T-cell (primary cell): ENCODE data around the gene PDS5B. TPM values are rescaled to one million over a fixed set of nuclear protein-coding genes. Genes with fewer than 3 reads are reported as not detected.
"Not testable (repeated sequence)": the region's sequence is repeated elsewhere in the genome, so short reads cannot be mapped to it uniquely, and the experiment has no call there.

Experiments
- ATAC-seq, 4 experiments: fragments of 200-7000 bp in 3 of 4; fragments of 150-1000 bp in 1 of 4; cut with Tn5 transposase; replicated peaks in 1 of 4; 1 replicate in 3 of 4; 2 replicates in 1 of 4; pipeline ENCODE4 v1.10.0; 2021; ENCODE audit warnings: moderate library complexity in 3 of 4, mild to moderate bottlenecking in 2 of 4, moderate number of reproducible peaks in 1 of 4
- CTCF ChIA-PET, 2 donors: fragments of 300-600 bp; sonication (Branson Sonifier 250); formaldehyde crosslinking; loops; one replicate each; lab custom pipeline; 2022; ENCODE audit warnings: antibody characterized with exemption in 2 of 2; lab: Charles Lee
- POLR2A ChIA-PET, 2 donors: fragments of 300-600 bp; sonication (Branson Sonifier 250); formaldehyde crosslinking; loops; one replicate each; lab custom pipeline; 2022; ENCODE audit warnings: antibody characterized with exemption in 2 of 2; lab: Charles Lee
- DNase-seq, 35 experiments: peaks; one replicate each; pipeline versions ENCODE4 v3.0.0 to v3.0.0-alpha.2; 2013 to 2023
- H3K27ac ChIP-seq: one replicate; pipeline ENCODE4 v1.5.1; 2013; ENCODE audit warnings: low read length
- H3K27me3 ChIP-seq, 2 experiments: replicated peaks in 1 of 2; 1 replicate in 1 of 2; 2 replicates in 1 of 2; pipeline versions ENCODE4 v1.6.1 to v1.7.0; 2013; ENCODE audit warnings: low read length in 1 of 2, mixed read lengths in 1 of 2; ENCODE audit not compliant: control insufficient read depth in 2 of 2, insufficient read depth in 2 of 2; ENCODE audit errors: extremely low read depth in 1 of 2
- H3K36me3 ChIP-seq, 2 donors: 1 replicate in 1 of 2; 2 replicates in 1 of 2; pipeline versions ENCODE4 v1.6.1 to v1.7.0; 2013; ENCODE audit warnings: low read length in 1 of 2; ENCODE audit not compliant: control insufficient read depth in 2 of 2, insufficient read depth in 1 of 2; ENCODE audit errors: extremely low read depth in 1 of 2
- H3K4me1 ChIP-seq, 2 experiments: 1 replicate in 1 of 2; 2 replicates in 1 of 2; pipeline versions ENCODE4 v1.6.1 to v1.7.0; 2013; ENCODE audit warnings: low read length in 2 of 2, mixed read lengths in 1 of 2; ENCODE audit not compliant: insufficient read depth in 2 of 2, control insufficient read depth in 1 of 2; ENCODE audit errors: extremely low read depth in 1 of 2
- H3K4me3 ChIP-seq, 2 donors: 1 replicate in 1 of 2; 2 replicates in 1 of 2; pipeline versions ENCODE4 v1.5.1 to v1.7.0; 2013; ENCODE audit warnings: mild to moderate bottlenecking in 2 of 2, low read length in 1 of 2, moderate library complexity in 1 of 2; ENCODE audit not compliant: control insufficient read depth in 1 of 2; ENCODE audit errors: extremely low read depth in 1 of 2
- H3K9me3 ChIP-seq: 2 replicates; pipeline ENCODE4 v1.7.0; 2013
- H3K27ac Mint-ChIP-seq, 2 donors: one replicate each; pipeline ENCODE4 v1.8.0; 2020 to 2021; ENCODE audit warnings: mild to moderate bottlenecking in 2 of 2, mixed read lengths in 2 of 2
- H3K27me3 Mint-ChIP-seq, 2 donors: one replicate each; pipeline ENCODE4 v1.8.0; 2021 to 2022; ENCODE audit warnings: mixed read lengths in 2 of 2
- H3K36me3 Mint-ChIP-seq: one replicate; pipeline ENCODE4 v1.8.0; 2021; ENCODE audit warnings: mixed read lengths
- H3K4me1 Mint-ChIP-seq, 3 donors: one replicate each; pipeline ENCODE4 v1.8.0; 2020 to 2022; ENCODE audit warnings: mixed read lengths in 3 of 3, mild to moderate bottlenecking in 1 of 3
- H3K4me3 Mint-ChIP-seq, 3 donors: one replicate each; pipeline ENCODE4 v1.8.0; 2020 to 2022; ENCODE audit warnings: mild to moderate bottlenecking in 3 of 3, mixed read lengths in 3 of 3, moderate library complexity in 3 of 3
- H3K9me3 Mint-ChIP-seq, 3 donors: one replicate each; pipeline ENCODE4 v1.8.0; 2020 to 2022; ENCODE audit warnings: mixed read lengths in 3 of 3
- WGBS: methylation state at CpG from one replicate; pipeline ENCODE4 v1.1.5; 2013; ENCODE audit warnings: missing lambda C conversion rate; ENCODE audit not compliant: insufficient coverage; 5-methylcytosine and 5-hydroxymethylcytosine counted together
- total RNA-seq, 35 experiments: library from RNA in 6 of 35; stranded (reverse) in 6 of 35; fragments of 120-200 nt in 1 of 35; gene quantifications; one replicate each; pipeline versions ENCODE4 v1.2.1 to v1.2.4 and lab custom pipeline; 2013 to 2026

Gene PDS5B
- total RNA-seq, 5 donors from 2014 or later (not counting 1 experiment from before 2014, with no cell fraction given), result 45.4 to 48.5 (median 46.9) TPM

- WGBS, result no CpG with 5 or more reads among the region's 1 CpG
- peaks cover 12 to 14% (median 13%) of the 10 kb centered on the region in 3 donors for H3K9me3 Mint-ChIP-seq
- DNase-seq, CTCF ChIA-PET, H3K4me1 ChIP-seq, H3K4me1 Mint-ChIP-seq, H3K27me3 ChIP-seq, H3K4me3 ChIP-seq, H3K9me3 ChIP-seq, H3K27ac ChIP-seq, H3K27me3 Mint-ChIP-seq, H3K27ac Mint-ChIP-seq, H3K36me3 ChIP-seq, H3K36me3 Mint-ChIP-seq, ATAC-seq, H3K4me3 Mint-ChIP-seq, POLR2A ChIA-PET: not testable (repeated sequence)
Measured at GRCh38 chr13:32560842-32561241, 25.4 kb upstream of the PDS5B start.

DNA sequence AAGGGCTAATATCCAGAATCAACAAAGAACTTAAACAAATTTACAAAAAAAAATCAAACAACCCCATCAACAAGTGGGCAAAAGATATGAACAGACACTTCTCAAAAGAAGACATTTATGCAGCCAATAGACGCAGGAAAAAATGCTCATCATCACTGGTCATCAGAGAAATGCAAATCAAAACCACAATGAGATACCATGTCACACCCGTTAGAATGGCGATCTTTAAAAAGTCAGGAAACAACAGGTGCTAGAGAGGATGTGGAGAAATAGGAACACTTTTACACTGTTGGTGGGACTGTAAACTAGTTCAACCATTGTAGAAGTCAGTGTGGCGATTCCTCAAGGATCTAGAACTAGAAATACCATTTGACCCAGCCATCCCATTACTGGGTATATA lies 10.6 kb upstream of the PDS5B start:
- H3K27ac ChIP-seq, H3K4me1 Mint-ChIP-seq, POLR2A ChIA-PET, H3K36me3 ChIP-seq, DNase-seq, H3K4me3 ChIP-seq, H3K27me3 Mint-ChIP-seq, H3K9me3 ChIP-seq, H3K27me3 ChIP-seq, H3K4me3 Mint-ChIP-seq, H3K4me1 ChIP-seq, H3K27ac Mint-ChIP-seq, ATAC-seq: not testable (repeated sequence)
- CTCF ChIA-PET, result interaction anchor here in 1 of 2 donors (1.2 kb wide), 1 partner anchor 75 kb away, joined by 3 read pairs; no protein-coding TSS in a partner anchor
- no CpG with 5 or more reads among the region's 4 CpGs for WGBS
- H3K9me3 Mint-ChIP-seq, result peaks cover 9 to 11% (median 10%) of the 10 kb centered on the region in 3 donors
- peaks cover 11% of the 10 kb centered on the region for H3K36me3 Mint-ChIP-seq

DNA sequence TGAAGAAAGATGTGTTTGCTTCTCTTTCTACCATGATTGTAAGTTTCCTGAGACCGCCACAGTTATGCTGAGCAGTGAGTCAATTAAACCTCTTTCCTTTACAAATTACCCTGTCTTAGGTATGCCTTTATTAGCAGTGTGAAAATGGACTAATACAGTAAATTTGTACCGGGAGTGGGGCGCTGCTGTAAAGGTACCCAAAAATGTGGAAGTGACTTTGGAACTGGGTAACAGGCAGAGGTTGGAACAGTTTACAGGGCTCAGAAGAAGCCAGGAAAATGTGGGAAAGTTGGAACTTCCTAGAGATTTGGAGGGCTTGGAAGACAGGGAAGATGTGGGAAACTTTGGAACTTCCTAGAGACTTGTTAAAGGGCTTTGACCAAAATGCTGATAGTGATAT lies 9.2 kb upstream of the PDS5B start:
- CTCF ChIA-PET, result no interaction called here

GRCh38 chr13:32581177-32581786 lies 5.0 kb upstream of the PDS5B start:
- H3K4me1 Mint-ChIP-seq, result peaks cover 8 to 10% (median 10%) of the 10 kb centered on the region in 3 donors
- H3K9me3 ChIP-seq, result no peaks in the 10 kb centered on the region
- ChIA-PET POLR2A (interaction anchor here in 1 of 2 donors (0.5 kb wide), 1 partner anchor 26 kb away, joined by 3 read pairs; no protein-coding TSS in a partner anchor), CTCF (interaction anchor here (0.5 to 2.3 kb wide), 40 partner anchors 9 to 1237 kb away, joined by 3 to 16 read pairs (median 4); partner anchors contain the start of genes N4BP2L1 (in 1 of the 2) and N4BP2L2 (in 1 of the 2))
- no peak overlapping the region for H3K4me3 Mint-ChIP-seq
- no peak overlapping the region for H3K27ac ChIP-seq
- H3K4me1 ChIP-seq, result peaks cover 4 to 8% of the 10 kb centered on the region in 2 experiments
- no peak for ATAC-seq
- H3K9me3 Mint-ChIP-seq, result peaks cover 9 to 11% (median 10%) of the 10 kb centered on the region in 3 donors
- peak in 1 of 35 experiments; percentile 45 for DNase-seq
- no peaks in the 10 kb centered on the region for H3K27me3 ChIP-seq
- H3K36me3 Mint-ChIP-seq, result peaks cover 9% of the 10 kb centered on the region
- no peak overlapping the region for H3K27ac Mint-ChIP-seq
- H3K36me3 ChIP-seq, result no peaks in the 10 kb centered on the region
- WGBS, result 100% methylated on average over 1 of the region's 3 CpGs
- H3K4me3 ChIP-seq, result no peak overlapping the region
- H3K27me3 Mint-ChIP-seq, result no peaks in the 10 kb centered on the region

More for the DNA sequence above, 9.2 kb upstream of the PDS5B start:
- Mint-ChIP-seq H3K27me3 (no peaks in the 10 kb centered on the region), H3K9me3 (peaks cover 9 to 11% (median 10%) of the 10 kb centered on the region in 3 donors), H3K4me1 (no peaks in the 10 kb centered on the region), H3K4me3 (no peak overlapping the region), H3K36me3 (peaks cover 11% of the 10 kb centered on the region), H3K27ac (no peak overlapping the region)
- Histone ChIP-seq H3K36me3 (no peaks in the 10 kb centered on the region), H3K4me1 (no peaks in the 10 kb centered on the region), H3K27ac (no peak overlapping the region), H3K9me3 (no peaks in the 10 kb centered on the region), H3K4me3 (no peak overlapping the region), H3K27me3 (no peaks in the 10 kb centered on the region)
- ATAC-seq (no peak), DNase-seq (no peak)
- POLR2A ChIA-PET, result no interaction called here
- 94% methylated on average over 2 of the region's 3 CpGs for WGBS

DNA sequence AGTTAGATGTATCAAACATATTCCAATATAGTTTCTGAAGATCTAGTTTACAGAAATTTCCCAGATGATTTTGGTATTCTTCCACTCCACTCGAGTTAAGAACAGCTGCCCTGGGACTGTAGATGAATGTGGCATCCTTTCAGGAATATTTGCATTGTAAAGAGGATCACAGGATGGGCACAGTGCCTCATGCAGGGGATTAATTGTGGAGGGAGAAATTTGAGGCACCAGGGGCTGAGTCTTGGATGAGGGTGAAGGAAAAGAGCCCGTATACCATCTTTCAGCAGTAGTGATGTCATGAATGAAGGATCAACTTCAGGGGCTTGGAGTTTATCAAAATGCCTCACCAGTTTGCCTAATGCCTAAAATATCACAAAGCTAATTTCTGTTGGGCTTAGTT lies 4.0 kb upstream of the PDS5B start:
- Histone ChIP-seq H3K36me3 (no peaks in the 10 kb centered on the region), H3K4me3 (no peak overlapping the region), H3K4me1 (peaks cover 4 to 8% of the 10 kb centered on the region in 2 experiments), H3K27ac (no peak overlapping the region), H3K27me3 (no peaks in the 10 kb centered on the region), H3K9me3 (no peaks in the 10 kb centered on the region)
- CTCF ChIA-PET, result interaction anchor here (0.6 to 1.9 kb wide), 11 partner anchors 18 to 1073 kb away, joined by 3 to 13 read pairs (median 3); no protein-coding TSS in a partner anchor
- ATAC-seq (no peak), DNase-seq (no peak)
- WGBS, result 83% methylated on average over 1 of the region's 2 CpGs
- H3K27me3 Mint-ChIP-seq, result no peaks in the 10 kb centered on the region
- H3K9me3 Mint-ChIP-seq, result peaks cover 2 to 3% (median 3%) of the 10 kb centered on the region in 3 donors
- peaks cover 9 to 11% (median 10%) of the 10 kb centered on the region in 3 donors for H3K4me1 Mint-ChIP-seq
- peaks cover 2% of the 10 kb centered on the region for H3K36me3 Mint-ChIP-seq
- no peak overlapping the region for H3K4me3 Mint-ChIP-seq
- POLR2A ChIA-PET, result no interaction called here
- H3K27ac Mint-ChIP-seq, result no peak overlapping the region

DNA sequence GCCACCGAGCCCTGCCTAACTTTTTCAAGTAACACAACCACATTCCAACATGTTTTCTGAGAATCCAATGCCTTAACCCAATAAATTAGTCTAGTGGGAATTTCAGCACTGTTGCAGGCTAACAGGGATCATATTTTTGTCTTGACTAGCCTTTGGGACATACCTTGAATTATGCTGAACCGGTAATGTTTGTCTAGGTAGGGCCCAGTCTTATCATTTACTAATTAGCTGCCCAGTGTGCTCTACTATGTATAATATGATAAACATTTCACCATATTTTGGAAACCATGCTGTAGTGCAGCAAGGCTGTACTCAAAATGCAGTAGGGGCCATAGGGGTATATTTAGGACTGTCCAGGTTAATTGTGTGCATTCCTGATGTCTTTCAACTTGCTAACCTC lies 3.3 kb upstream of the PDS5B start:
- CTCF ChIA-PET, result interaction anchor here (0.6 to 1.9 kb wide), 5 partner anchors 56 to 154 kb away, joined by 3 to 5 read pairs (median 3); no protein-coding TSS in a partner anchor
- Histone ChIP-seq H3K4me3 (no peak overlapping the region), H3K36me3 (no peaks in the 10 kb centered on the region), H3K27ac (no peak overlapping the region), H3K27me3 (no peaks in the 10 kb centered on the region), H3K9me3 (no peaks in the 10 kb centered on the region), H3K4me1 (peaks cover 8% of the 10 kb centered on the region in 2 experiments)
- no peaks in the 10 kb centered on the region for H3K27me3 Mint-ChIP-seq
- no peaks in the 10 kb centered on the region for H3K36me3 Mint-ChIP-seq
- POLR2A ChIA-PET, result no interaction called here
- no peaks in the 10 kb centered on the region for H3K9me3 Mint-ChIP-seq
- no CpG with 5 or more reads among the region's 2 CpGs for WGBS
- no peak overlapping the region for H3K27ac Mint-ChIP-seq
- peaks cover 16 to 18% (median 17%) of the 10 kb centered on the region in 3 donors for H3K4me1 Mint-ChIP-seq
- DNase-seq, result no peak
- ATAC-seq, result no peak
- no peak overlapping the region for H3K4me3 Mint-ChIP-seq
